Naive B cell (primary cell): ENCODE results near the gene FHDC1. TPM values are rescaled to one million over a fixed set of nuclear protein-coding genes. Genes with fewer than 3 reads are reported as not detected.
A peak's percentile ranks its signal among the peaks of the same experiment; 100 is the strongest.

Experiments
- ATAC-seq, 2 donors: fragments of 150-1000 bp; cut with Tn5 transposase; 2 replicates each; pipeline ENCODE4 v1.10.0; 2021; ENCODE audit warnings: low read depth in 2 of 2, mild to moderate bottlenecking in 2 of 2, moderate library complexity in 2 of 2
- DNase-seq: peaks from one replicate; pipeline ENCODE4 v3.0.0; 2022
- H3K27ac Mint-ChIP-seq, 6 donors: one replicate each; pipeline ENCODE4 v1.8.0; 2020 to 2022; ENCODE audit warnings: mild to moderate bottlenecking in 6 of 6, mixed read lengths in 6 of 6, moderate library complexity in 5 of 6, inconsistent platforms in 2 of 6
- H3K27me3 Mint-ChIP-seq, 3 donors: one replicate each; pipeline ENCODE4 v1.8.0; 2021 to 2022; ENCODE audit warnings: mixed read lengths in 3 of 3, mild to moderate bottlenecking in 1 of 3
- H3K36me3 Mint-ChIP-seq, 2 donors: one replicate each; pipeline ENCODE4 v1.8.0; 2020 to 2022; ENCODE audit warnings: mixed read lengths in 2 of 2, inconsistent platforms in 1 of 2, mild to moderate bottlenecking in 1 of 2
- H3K4me1 Mint-ChIP-seq, 3 donors: one replicate each; pipeline ENCODE4 v1.8.0; 2020 to 2022; ENCODE audit warnings: mixed read lengths in 3 of 3, inconsistent platforms in 1 of 3, mild to moderate bottlenecking in 1 of 3, moderate library complexity in 1 of 3
- H3K4me3 Mint-ChIP-seq, 8 donors: one replicate each; pipeline ENCODE4 v1.8.0; 2020 to 2022; ENCODE audit warnings: mild to moderate bottlenecking in 8 of 8, mixed read lengths in 8 of 8, moderate library complexity in 8 of 8, inconsistent platforms in 2 of 8
- H3K9me3 Mint-ChIP-seq, 7 donors: one replicate each; pipeline ENCODE4 v1.8.0; 2020 to 2022; ENCODE audit warnings: mixed read lengths in 7 of 7, mild to moderate bottlenecking in 5 of 7, inconsistent platforms in 2 of 7, moderate library complexity in 1 of 7
- polyA plus RNA-seq, 6 donors: library from polyadenylated mRNA; unstranded; fragments of 300-500 nt; fragmentation: Illumina TruSeq; gene quantifications; one replicate each; pipeline ENCODE4 v1.2.3, GENCODE V29; 2021; ENCODE audit warnings: low read depth in 6 of 6

The FHDC1 gene
- polyA plus RNA-seq, 6 donors from 2014 or later, result not detected

DNA sequence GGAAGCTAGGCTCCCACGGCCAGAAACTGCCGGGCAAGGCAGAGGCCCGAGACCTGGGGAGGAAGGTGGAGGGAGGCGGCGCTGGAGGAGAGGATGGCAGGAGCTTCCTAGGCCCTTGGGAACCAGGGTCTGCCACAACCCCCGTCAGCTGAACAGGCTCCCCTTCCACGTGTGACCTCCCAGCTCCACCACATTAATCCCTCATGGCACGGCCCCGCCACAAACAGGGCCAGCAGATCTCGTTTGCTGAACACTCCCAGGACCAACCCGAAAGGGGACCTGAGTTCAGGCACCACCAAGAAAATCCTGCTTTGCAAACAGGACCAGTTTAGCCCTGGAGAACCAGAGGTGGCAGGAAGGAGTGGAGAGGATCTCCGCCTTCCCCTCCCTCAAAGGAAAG is 62.7 kb downstream of the FHDC1 start:
- DNase-seq (no peak), ATAC-seq (no peak)
- H3K27ac Mint-ChIP-seq, result no peak overlapping the region
- H3K36me3 Mint-ChIP-seq, result peaks cover 0 to 6% of the 10 kb centered on the region in 2 donors
- peaks cover 3 to 5% (median 5%) of the 10 kb centered on the region in 3 donors for H3K4me1 Mint-ChIP-seq
- no peaks in the 10 kb centered on the region for H3K9me3 Mint-ChIP-seq
- no peak overlapping the region for H3K4me3 Mint-ChIP-seq
- H3K27me3 Mint-ChIP-seq, result peaks cover 10 to 54% (median 17%) of the 10 kb centered on the region in 3 donors

DNA sequence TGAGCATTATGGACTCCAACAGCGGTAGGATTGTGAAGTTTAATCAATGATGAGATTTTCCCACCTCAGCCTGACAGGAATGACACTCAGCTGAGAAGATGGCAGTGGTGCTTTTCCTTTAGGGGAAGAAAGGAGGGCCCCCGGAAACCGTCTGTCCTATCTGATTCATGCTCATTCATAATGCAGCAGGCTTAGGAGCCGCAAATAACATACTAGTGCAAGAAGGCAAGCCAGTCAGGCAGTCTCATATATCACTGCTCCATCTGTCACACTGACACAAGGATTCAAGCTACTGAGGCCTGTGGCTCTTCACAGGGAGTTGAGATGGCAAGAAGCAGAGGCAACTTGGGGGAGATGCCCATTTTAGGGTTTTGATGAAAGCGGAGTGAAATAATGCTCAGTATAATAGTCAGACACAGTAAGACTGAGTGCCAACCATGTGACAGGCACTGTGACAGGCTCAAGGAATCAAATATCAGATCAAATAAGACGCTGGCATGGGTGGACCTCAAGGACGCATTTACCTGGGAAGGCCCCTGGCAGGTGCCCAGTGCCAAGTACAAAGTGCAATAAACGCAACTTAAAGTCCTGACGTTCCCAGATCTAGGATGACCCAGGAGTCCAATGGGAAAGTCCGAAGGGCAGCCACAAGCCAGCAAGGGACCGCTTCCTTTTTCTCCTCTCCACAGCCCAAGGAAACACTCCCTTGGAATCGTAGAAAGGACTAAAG is 63.4 kb downstream of the FHDC1 start:
- H3K36me3 Mint-ChIP-seq, result peaks cover 0 to 6% of the 10 kb centered on the region in 2 donors
- DNase-seq (no peak), ATAC-seq (no peak)
- no peaks in the 10 kb centered on the region for H3K9me3 Mint-ChIP-seq
- peaks cover 9 to 11% (median 11%) of the 10 kb centered on the region in 3 donors for H3K4me1 Mint-ChIP-seq
- no peak overlapping the region for H3K4me3 Mint-ChIP-seq
- H3K27ac Mint-ChIP-seq, result peak overlapping the region in 1 of 6 donors; percentile 40
- peaks cover 10 to 54% (median 17%) of the 10 kb centered on the region in 3 donors for H3K27me3 Mint-ChIP-seq

- ATAC-seq, result no peak
- peaks cover 10 to 50% (median 14%) of the 10 kb centered on the region in 3 donors for H3K27me3 Mint-ChIP-seq
- no peak overlapping the region for H3K4me3 Mint-ChIP-seq
- no peak overlapping the region for H3K27ac Mint-ChIP-seq
- H3K9me3 Mint-ChIP-seq, result no peaks in the 10 kb centered on the region
- H3K36me3 Mint-ChIP-seq, result peaks cover 0 to 4% of the 10 kb centered on the region in 2 donors
- peaks cover 12 to 17% (median 16%) of the 10 kb centered on the region in 3 donors for H3K4me1 Mint-ChIP-seq
- DNase-seq, result no peak
Observed at GRCh38 chr4:153000076-153000420, 63.9 kb downstream of the FHDC1 start.

DNA sequence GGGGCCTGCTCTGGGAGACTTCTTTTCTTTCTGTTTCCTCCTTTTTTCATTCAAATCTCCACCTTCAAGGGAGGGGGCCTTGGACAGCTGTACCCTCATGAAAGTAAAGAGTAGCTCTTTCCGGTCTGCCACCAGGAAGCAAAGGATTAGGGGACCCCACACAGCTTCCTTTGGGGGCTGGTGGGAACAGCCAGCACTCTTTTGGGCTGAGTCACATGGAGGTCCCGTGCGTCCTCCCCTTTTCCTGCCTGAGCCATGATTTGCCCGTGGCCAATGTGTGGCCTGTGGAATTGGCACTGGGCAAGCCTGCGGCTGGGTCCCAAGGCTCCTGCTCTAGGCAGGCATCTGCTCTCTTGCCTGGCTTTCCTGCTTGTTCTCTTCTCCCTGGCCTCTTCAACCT is 65.5 kb downstream of the FHDC1 start:
- no peak for ATAC-seq

DNA sequence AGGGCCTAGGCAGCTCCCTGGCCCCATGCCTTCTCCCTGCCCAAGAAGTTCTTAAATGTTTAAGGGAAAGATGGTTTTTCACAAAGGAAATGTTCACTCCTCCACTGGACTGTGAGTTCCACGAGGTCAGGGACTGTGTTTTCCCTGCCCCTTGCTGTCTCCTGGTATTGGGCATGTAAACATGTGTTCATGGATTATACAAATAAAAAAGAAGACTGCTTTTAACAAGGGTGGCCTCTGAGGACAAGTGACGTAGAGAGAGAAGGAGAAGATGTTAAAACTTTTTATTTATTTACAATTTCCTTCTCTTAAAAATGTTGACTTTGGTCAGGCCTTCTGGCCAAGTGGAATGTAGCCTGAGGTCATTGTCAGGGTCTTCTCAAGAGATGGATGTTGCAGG is 66.0 kb downstream of the FHDC1 start:
- Mint-ChIP-seq H3K4me3 (no peak overlapping the region), H3K4me1 (peaks cover 13 to 31% (median 19%) of the 10 kb centered on the region in 3 donors), H3K27me3 (peaks cover 9 to 30% (median 10%) of the 10 kb centered on the region in 3 donors), H3K9me3 (no peaks in the 10 kb centered on the region), H3K27ac (peak overlapping the region in 1 of 6 donors; percentile 9), H3K36me3 (no peaks in the 10 kb centered on the region)
- DNase-seq (no peak), ATAC-seq (no peak)

More for the DNA sequence above, 65.5 kb downstream of the FHDC1 start:
- peaks cover 13 to 27% (median 15%) of the 10 kb centered on the region in 3 donors for H3K4me1 Mint-ChIP-seq
- peaks cover 9 to 35% (median 10%) of the 10 kb centered on the region in 3 donors for H3K27me3 Mint-ChIP-seq
- DNase-seq, result no peak
- H3K36me3 Mint-ChIP-seq, result no peaks in the 10 kb centered on the region
- H3K27ac Mint-ChIP-seq, result peak overlapping the region in 2 of 6 donors; percentile 77 to 83
- no peak overlapping the region for H3K4me3 Mint-ChIP-seq
- H3K9me3 Mint-ChIP-seq, result no peaks in the 10 kb centered on the region

- Mint-ChIP-seq H3K4me1 (peaks cover 26 to 48% (median 36%) of the 10 kb centered on the region in 3 donors), H3K27ac (peak overlapping the region in 3 of 6 donors; percentile 12 to 75 (median 39)), H3K4me3 (peak overlapping the region in 1 of 8 donors; percentile 17), H3K9me3 (peaks cover 0 to 8% (median under 1%) of the 10 kb centered on the region in 7 donors), H3K27me3 (peaks cover 4 to 15% (median 10%) of the 10 kb centered on the region in 3 donors), H3K36me3 (no peaks in the 10 kb centered on the region)
- ATAC-seq (no peak), DNase-seq (no peak)
Observed at GRCh38 chr4:153004081-153004850, 68.1 kb downstream of the FHDC1 start.

DNA sequence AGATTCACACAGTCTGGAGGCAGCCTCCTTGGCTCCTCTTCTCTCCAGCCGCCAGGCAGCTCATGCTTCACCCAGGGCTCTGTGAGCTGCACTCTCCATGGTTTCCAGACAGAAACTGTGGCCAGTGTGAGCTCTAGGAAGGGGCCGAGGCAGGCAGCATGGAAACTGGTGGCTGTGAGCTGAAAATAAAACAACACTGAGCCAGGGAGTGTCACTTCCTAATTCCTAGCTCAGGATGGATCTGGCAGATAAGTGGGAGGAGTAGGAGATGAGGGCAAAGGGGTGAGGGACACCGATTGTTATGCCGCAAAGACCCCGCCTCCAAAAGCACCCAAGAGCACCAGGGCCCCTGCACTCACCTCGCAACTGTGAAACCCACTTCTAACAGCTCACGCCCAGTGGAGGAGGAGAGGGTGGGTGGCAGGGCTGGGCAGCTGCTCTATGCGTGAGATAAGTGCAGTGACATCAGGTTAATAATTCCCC is 69.8 kb downstream of the FHDC1 start:
- ATAC-seq, result no peak
- peak overlapping the region in 3 of 6 donors; percentile 62 to 83 (median 68) for H3K27ac Mint-ChIP-seq

GRCh38 chr4:153008578-153009199 is 72.6 kb downstream of the FHDC1 start:
- peak; percentile 93 for ATAC-seq
- H3K27me3 Mint-ChIP-seq, result no peaks in the 10 kb centered on the region
- peaks cover 16 to 19% of the 10 kb centered on the region in 2 donors for H3K36me3 Mint-ChIP-seq
- peak overlapping the region; percentile 12 to 94 (median 65) for H3K27ac Mint-ChIP-seq
- peaks cover 12 to 37% (median 19%) of the 10 kb centered on the region in 7 donors for H3K9me3 Mint-ChIP-seq
- peak; percentile 77 for DNase-seq
- peak overlapping the region; percentile 62 to 90 (median 82) for H3K4me3 Mint-ChIP-seq
- peaks cover 33 to 63% (median 53%) of the 10 kb centered on the region in 3 donors for H3K4me1 Mint-ChIP-seq

More for the DNA sequence above, 69.8 kb downstream of the FHDC1 start:
- H3K36me3 Mint-ChIP-seq, result peaks cover 5 to 8% of the 10 kb centered on the region in 2 donors
- H3K27me3 Mint-ChIP-seq, result peaks cover 0 to 8% (median 6%) of the 10 kb centered on the region in 3 donors
- peaks cover 5 to 22% (median 14%) of the 10 kb centered on the region in 7 donors for H3K9me3 Mint-ChIP-seq
- peaks cover 33 to 60% (median 42%) of the 10 kb centered on the region in 3 donors for H3K4me1 Mint-ChIP-seq
- no peak for DNase-seq
- peak overlapping the region in 2 of 8 donors; percentile 47 to 61 for H3K4me3 Mint-ChIP-seq

DNA sequence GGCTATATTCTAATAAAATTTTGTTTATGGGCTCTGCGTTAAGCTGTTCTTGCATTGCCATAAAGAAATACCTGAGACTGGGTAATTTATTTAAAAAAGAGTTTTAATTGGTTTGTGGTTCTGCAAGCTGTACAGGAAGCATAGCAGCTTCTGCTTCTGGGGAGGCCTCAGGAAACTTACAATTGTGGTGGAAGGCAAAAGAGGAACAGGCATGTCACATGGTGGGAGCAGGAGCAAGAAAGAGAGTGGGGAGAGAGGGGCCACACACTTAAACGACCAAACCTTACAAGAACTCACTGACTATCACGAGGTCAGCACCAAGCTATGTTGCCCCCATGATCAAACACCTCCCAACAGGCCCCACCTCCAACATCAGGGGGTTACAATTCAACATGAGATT is 74.0 kb downstream of the FHDC1 start:
- ATAC-seq (no peak), DNase-seq (no peak)
- Mint-ChIP-seq H3K27ac (peak overlapping the region in 3 of 6 donors; percentile 9 to 79 (median 38)), H3K9me3 (peaks cover 12 to 37% (median 19%) of the 10 kb centered on the region in 7 donors), H3K27me3 (no peaks in the 10 kb centered on the region), H3K4me3 (peak overlapping the region in 6 of 8 donors; percentile 11 to 90 (median 28)), H3K4me1 (peaks cover 20 to 50% (median 50%) of the 10 kb centered on the region in 3 donors), H3K36me3 (peaks cover 16 to 19% of the 10 kb centered on the region in 2 donors)

GRCh38 chr4:153013202-153013977 is 77.3 kb downstream of the FHDC1 start:
- Mint-ChIP-seq H3K9me3 (peaks cover 15 to 42% (median 26%) of the 10 kb centered on the region in 7 donors), H3K27me3 (peaks cover 0 to 6% (median 0%) of the 10 kb centered on the region in 3 donors), H3K36me3 (peaks cover 16 to 35% of the 10 kb centered on the region in 2 donors), H3K27ac (peak overlapping the region in 3 of 6 donors; percentile 56 to 78 (median 72)), H3K4me1 (peaks cover 18 to 44% (median 29%) of the 10 kb centered on the region in 3 donors), H3K4me3 (peak overlapping the region in 2 of 8 donors; percentile 12 to 51)
- DNase-seq, result no peak
- no peak for ATAC-seq

GRCh38 chr4:153014460-153014859 is 78.3 kb downstream of the FHDC1 start:
- no peak for ATAC-seq

GRCh38 chr4:153016592-153016991 is 80.5 kb downstream of the FHDC1 start:
- no peak overlapping the region for H3K4me3 Mint-ChIP-seq

More at GRCh38 chr4:153014460-153014859, 78.3 kb downstream of the FHDC1 start:
- Mint-ChIP-seq H3K36me3 (peaks cover 16 to 40% of the 10 kb centered on the region in 2 donors), H3K9me3 (peaks cover 15 to 31% (median 21%) of the 10 kb centered on the region in 7 donors), H3K4me1 (peaks cover 13 to 37% (median 20%) of the 10 kb centered on the region in 3 donors), H3K27me3 (peaks cover 0 to 6% (median 0%) of the 10 kb centered on the region in 3 donors), H3K4me3 (no peak overlapping the region), H3K27ac (peak overlapping the region in 2 of 6 donors; percentile 30 to 34)
- DNase-seq, result no peak

More at GRCh38 chr4:153016592-153016991, 80.5 kb downstream of the FHDC1 start:
- Mint-ChIP-seq H3K27me3 (peaks cover 0 to 6% (median 0%) of the 10 kb centered on the region in 3 donors), H3K4me1 (peaks cover 6 to 30% (median 11%) of the 10 kb centered on the region in 3 donors), H3K27ac (no peak overlapping the region), H3K36me3 (peaks cover 7 to 29% of the 10 kb centered on the region in 2 donors), H3K9me3 (peaks cover 8 to 14% (median 12%) of the 10 kb centered on the region in 7 donors)
- ATAC-seq, result no peak
- no peak for DNase-seq
